GM12892 (cell line): Measurements from ENCODE around the gene KLK5.
"Not testable (repeated sequence)": the region's sequence is repeated elsewhere in the genome, so short reads cannot be mapped to it uniquely, and the experiment has no call there.

Source experiments
- POLR2A ChIP-seq: IDR thresholded peaks from 2 replicates; pipeline ENCODE4 v1.6.1; 2011; ENCODE audit warnings: low read depth, low read length, control low read depth
- POLR2AphosphoS5 ChIP-seq: IDR thresholded peaks from 2 replicates; pipeline ENCODE4 v1.6.1; 2011; ENCODE audit warnings: low read depth, low read length, control low read depth
- TAF1 ChIP-seq: IDR thresholded peaks from 2 replicates; pipeline ENCODE4 v1.6.1; 2011; ENCODE audit warnings: low read depth, mild to moderate bottlenecking, control low read depth, low read length, borderline replicate concordance

DNA sequence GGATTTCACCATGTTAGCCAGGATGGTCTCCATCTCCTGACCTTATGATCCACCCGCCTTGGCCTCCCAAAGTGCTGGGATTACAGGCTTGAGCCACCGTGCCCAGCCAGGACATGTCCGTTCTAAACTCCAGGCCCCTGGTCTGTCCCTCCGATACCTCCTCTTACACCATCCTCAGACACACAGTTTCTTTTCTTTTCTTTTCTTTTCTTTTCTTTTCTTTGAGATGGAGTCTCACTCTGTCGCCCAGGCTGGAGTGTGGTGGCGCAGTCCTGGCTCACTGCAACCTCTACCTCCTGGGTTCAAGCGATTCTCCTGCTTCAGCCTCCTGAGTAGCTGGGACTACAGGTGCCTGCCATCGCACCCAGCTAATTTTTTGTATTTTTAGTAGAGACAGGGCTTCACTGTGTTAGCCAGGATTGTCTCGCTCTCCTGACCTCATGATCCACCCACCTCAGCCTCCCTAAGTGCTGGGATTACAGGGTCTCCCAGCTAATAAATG lies 56.7 kb downstream of the KLK5 start:
- TF ChIP-seq TAF1, POLR2AphosphoS5, POLR2A: not testable (repeated sequence)
